Body of pancreas (tissue), 4 donors: ENCODE measurements around the gene ZNF792.

Experiments
- POLR2A ChIP-seq, 3 donors: fragments of 450-650 bp; IDR thresholded peaks; one replicate each; pipeline ENCODE4 v1.6.1; 2016; ENCODE audit warnings: antibody characterized with exemption in 3 of 3, mild to moderate bottlenecking in 2 of 3
- TF ChIP-seq, protein P1 (sequence below), 7 experiments: fragments of 450-650 bp in 4 of 7; fragments of 200-600 bp in 3 of 7; sonication (generic) in 3 of 7; IDR thresholded peaks; one replicate each; pipeline ENCODE4 v1.5.1; 2016 to 2019; ENCODE audit warnings: antibody characterized with exemption in 7 of 7

DNA sequence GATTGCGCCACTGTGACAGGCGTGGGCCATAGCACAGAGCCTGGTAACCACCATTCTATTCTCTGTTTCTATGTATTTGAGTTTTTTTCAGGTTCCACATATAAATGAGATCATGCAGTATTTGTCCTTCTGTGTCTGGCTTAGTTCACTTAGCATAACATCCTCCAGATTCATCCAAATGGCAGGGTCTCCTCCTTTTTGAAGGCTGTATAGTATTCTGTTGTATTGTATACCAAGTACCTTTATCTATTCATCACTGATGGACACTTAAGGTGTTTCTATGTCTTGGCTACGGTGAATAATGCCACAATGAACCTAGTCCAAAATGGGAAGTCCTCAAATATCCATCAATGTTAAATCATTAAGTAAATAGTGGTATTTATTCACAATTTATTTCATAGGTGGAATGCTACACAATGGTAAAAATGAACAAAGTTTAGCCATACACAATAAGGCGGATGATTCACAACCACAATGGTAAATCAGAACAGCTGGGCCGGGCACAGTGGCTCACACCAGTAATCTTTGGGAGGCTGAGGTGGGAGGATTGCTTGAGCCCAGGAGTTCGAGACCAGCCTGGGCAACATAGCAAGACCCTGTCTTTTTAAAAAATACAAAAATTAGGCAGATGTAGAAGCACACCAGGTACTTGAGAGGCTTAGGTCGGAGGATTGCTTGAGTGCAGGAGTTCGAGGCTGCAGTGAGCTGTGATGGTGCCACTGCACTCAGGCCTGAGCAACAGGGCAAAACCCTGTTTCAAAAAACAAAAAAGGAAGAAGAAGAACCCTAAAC is 27.7 kb upstream of the ZNF792 start:
- TF ChIP-seq, protein P1, sequence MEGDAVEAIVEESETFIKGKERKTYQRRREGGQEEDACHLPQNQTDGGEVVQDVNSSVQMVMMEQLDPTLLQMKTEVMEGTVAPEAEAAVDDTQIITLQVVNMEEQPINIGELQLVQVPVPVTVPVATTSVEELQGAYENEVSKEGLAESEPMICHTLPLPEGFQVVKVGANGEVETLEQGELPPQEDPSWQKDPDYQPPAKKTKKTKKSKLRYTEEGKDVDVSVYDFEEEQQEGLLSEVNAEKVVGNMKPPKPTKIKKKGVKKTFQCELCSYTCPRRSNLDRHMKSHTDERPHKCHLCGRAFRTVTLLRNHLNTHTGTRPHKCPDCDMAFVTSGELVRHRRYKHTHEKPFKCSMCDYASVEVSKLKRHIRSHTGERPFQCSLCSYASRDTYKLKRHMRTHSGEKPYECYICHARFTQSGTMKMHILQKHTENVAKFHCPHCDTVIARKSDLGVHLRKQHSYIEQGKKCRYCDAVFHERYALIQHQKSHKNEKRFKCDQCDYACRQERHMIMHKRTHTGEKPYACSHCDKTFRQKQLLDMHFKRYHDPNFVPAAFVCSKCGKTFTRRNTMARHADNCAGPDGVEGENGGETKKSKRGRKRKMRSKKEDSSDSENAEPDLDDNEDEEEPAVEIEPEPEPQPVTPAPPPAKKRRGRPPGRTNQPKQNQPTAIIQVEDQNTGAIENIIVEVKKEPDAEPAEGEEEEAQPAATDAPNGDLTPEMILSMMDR (IDR thresholded peaks at IDR 0.05), result no peak
- TF ChIP-seq POLR2A (IDR thresholded peaks at IDR 0.05), result no peak
